Uterus (tissue), 2 donors: ENCODE results near the gene ZFP36.

Experiments
- POLR2A ChIP-seq, 2 donors: fragments of 450-650 bp; IDR thresholded peaks; one replicate each; pipeline ENCODE4 v1.6.1; 2016; ENCODE audit warnings: antibody characterized with exemption in 2 of 2, mild to moderate bottlenecking in 1 of 2, moderate library complexity in 1 of 2
- TF ChIP-seq, protein P1 (sequence below), 4 experiments: fragments of 200-600 bp in 2 of 4; fragments of 450-650 bp in 2 of 4; sonication (generic) in 2 of 4; IDR thresholded peaks; one replicate each; pipeline ENCODE4 v1.5.1; 2016 to 2019; ENCODE audit warnings: antibody characterized with exemption in 4 of 4, mild to moderate bottlenecking in 2 of 4, moderate library complexity in 1 of 4

- TF ChIP-seq, protein P1, sequence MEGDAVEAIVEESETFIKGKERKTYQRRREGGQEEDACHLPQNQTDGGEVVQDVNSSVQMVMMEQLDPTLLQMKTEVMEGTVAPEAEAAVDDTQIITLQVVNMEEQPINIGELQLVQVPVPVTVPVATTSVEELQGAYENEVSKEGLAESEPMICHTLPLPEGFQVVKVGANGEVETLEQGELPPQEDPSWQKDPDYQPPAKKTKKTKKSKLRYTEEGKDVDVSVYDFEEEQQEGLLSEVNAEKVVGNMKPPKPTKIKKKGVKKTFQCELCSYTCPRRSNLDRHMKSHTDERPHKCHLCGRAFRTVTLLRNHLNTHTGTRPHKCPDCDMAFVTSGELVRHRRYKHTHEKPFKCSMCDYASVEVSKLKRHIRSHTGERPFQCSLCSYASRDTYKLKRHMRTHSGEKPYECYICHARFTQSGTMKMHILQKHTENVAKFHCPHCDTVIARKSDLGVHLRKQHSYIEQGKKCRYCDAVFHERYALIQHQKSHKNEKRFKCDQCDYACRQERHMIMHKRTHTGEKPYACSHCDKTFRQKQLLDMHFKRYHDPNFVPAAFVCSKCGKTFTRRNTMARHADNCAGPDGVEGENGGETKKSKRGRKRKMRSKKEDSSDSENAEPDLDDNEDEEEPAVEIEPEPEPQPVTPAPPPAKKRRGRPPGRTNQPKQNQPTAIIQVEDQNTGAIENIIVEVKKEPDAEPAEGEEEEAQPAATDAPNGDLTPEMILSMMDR (IDR thresholded peaks at IDR 0.05), result no peak
- TF ChIP-seq POLR2A (IDR thresholded peaks at IDR 0.05), result no peak
Observed at GRCh38 chr19:39448271-39448670, 41.6 kb downstream of the ZFP36 start.
